HepG2 (cell line): ENCODE results near the gene ZNF705A. TPM values are rescaled to one million over a fixed set of nuclear protein-coding genes. Genes with fewer than 3 reads are reported as not detected.

Source experiments
- ATAC-seq: fragments of 200-7000 bp; cut with Tn5 transposase; 3 replicates; pipeline ENCODE4 v1.9.1; 2020; ENCODE audit warnings: mild to moderate bottlenecking, moderate library complexity
- Bru-seq: library from RNA; stranded (reverse); fragments of 400-500 nt; gene quantifications from one replicate; lab custom pipeline; 2021; lab: Mats Ljungman, UMichigan
- BruChase-seq, 2 experiments: library from RNA; stranded (reverse); fragments of 400-500 nt; gene quantifications; one replicate each; lab custom pipeline; 2021; lab: Mats Ljungman, UMichigan
- BruUV-seq: library from RNA; stranded (reverse); fragments of 400-500 nt; replicated peaks from 2 replicates; lab custom pipeline; 2021; lab: Mats Ljungman, UMichigan
- CTCF ChIA-PET: fragments of 300-600 bp; formaldehyde crosslinking; extraction: SDS; loops from one replicate; lab custom pipeline; 2021; ENCODE audit warnings: low total read pairs, inconsistent platforms, low intra/inter-chr PET ratio; lab: Yijun Ruan, JAX
- POLR2A ChIA-PET: fragments of 350-600 bp; sonication (Branson Sonifier 250); formaldehyde crosslinking; loops from one replicate; lab custom pipeline; 2020; ENCODE audit warnings: antibody characterized with exemption, inconsistent platforms; lab: Yijun Ruan, JAX
- DNase-seq: peaks from one replicate; pipeline ENCODE4 v3.0.0-alpha.2; 2015; ENCODE audit warnings: low spot score
- FAIRE-seq: peaks from 3 replicates; lab custom pipeline; 2011; peaks lifted over from hg19 to GRCh38; lab: Jason Lieb, UNC
- H2AFZ ChIP-seq: one replicate; pipeline ENCODE4 v1.6.1; 2011; ENCODE audit warnings: low read length, inconsistent platforms
- H3K27ac ChIP-seq: fragments of 300-600 bp; 3 replicates; pipeline ENCODE4 v1.8.0; 2011; ENCODE audit warnings: mixed run types, mild to moderate bottlenecking, mixed read lengths, low read length, inconsistent platforms; ENCODE audit not compliant: insufficient read depth; ENCODE audit errors: extremely low read length
- H3K27me3 ChIP-seq, 2 experiments: fragments of 200-600 bp in 1 of 2; 2 replicates in 1 of 2; 3 replicates in 1 of 2; pipeline versions ENCODE4 v1.6.0 to v1.8.0; 2011; ENCODE audit warnings: low read length in 2 of 2, mild to moderate bottlenecking in 2 of 2, moderate library complexity in 2 of 2, inconsistent platforms in 1 of 2; ENCODE audit not compliant: insufficient read depth in 2 of 2, control insufficient read depth in 1 of 2
- H3K36me3 ChIP-seq, 2 experiments: fragments of 200-600 bp in 1 of 2; replicated peaks in 1 of 2; 2 replicates in 1 of 2; 3 replicates in 1 of 2; pipeline versions ENCODE4 v1.5.1 to v1.8.0; 2011; ENCODE audit warnings: low read length in 2 of 2, inconsistent platforms in 1 of 2; ENCODE audit not compliant: insufficient read depth in 2 of 2, control insufficient read depth in 1 of 2
- H3K4me1 ChIP-seq: 2 replicates; pipeline ENCODE4 v1.5.1; 2012; ENCODE audit warnings: low read length, inconsistent platforms; ENCODE audit not compliant: insufficient read depth
- H3K4me2 ChIP-seq: 2 replicates; pipeline ENCODE4 v1.6.0; 2011; ENCODE audit warnings: low read depth, low read length, inconsistent platforms
- H3K4me3 ChIP-seq, 3 experiments: fragments of 200-600 bp in 1 of 3; sonication (generic), shearing (Covaris generic) in 1 of 3; replicated peaks in 1 of 3; 2 replicates each; pipeline ENCODE4 v1.5.1; 2011 to 2016; ENCODE audit warnings: low read length in 3 of 3, inconsistent platforms in 2 of 3, low read depth in 2 of 3, mild to moderate bottlenecking in 2 of 3, control low read depth in 1 of 3, mixed read lengths in 1 of 3; ENCODE audit not compliant: insufficient read depth in 1 of 3
- H3K79me2 ChIP-seq: one replicate; pipeline ENCODE4 v1.6.1; 2011; ENCODE audit warnings: low read length, inconsistent platforms; ENCODE audit not compliant: insufficient read depth
- H3K9ac ChIP-seq: 2 replicates; pipeline ENCODE4 v1.6.0; 2011; ENCODE audit warnings: mild to moderate bottlenecking, low read depth, low read length, inconsistent platforms; ENCODE audit not compliant: insufficient read depth
- H3K9me3 ChIP-seq: 2 replicates; pipeline ENCODE4 v1.5.1; 2012; ENCODE audit warnings: mild to moderate bottlenecking, low read length
- H4K20me1 ChIP-seq: 2 replicates; pipeline ENCODE4 v1.6.0; 2011; ENCODE audit warnings: inconsistent platforms, mild to moderate bottlenecking, low read length, moderate library complexity; ENCODE audit not compliant: insufficient read depth
- ATF3 ChIP-seq: sonication (generic); formaldehyde crosslinking; IDR thresholded peaks from 2 replicates; pipeline ENCODE4 v1.4.0; 2020; ENCODE audit warnings: missing genetic modification reagents
- CBX2 ChIP-seq, 2 experiments: fragments of 200-600 bp in 1 of 2; sonication (generic); formaldehyde crosslinking in 1 of 2; IDR thresholded peaks; 2 replicates each; pipeline versions ENCODE4 v1.7.0 to v1.8.1; 2018 to 2022; ENCODE audit warnings: low read depth in 2 of 2, low read length in 1 of 2, mild to moderate bottlenecking in 1 of 2, missing genetic modification reagents in 1 of 2
- NFE2L2 ChIP-seq: fragments of 150-350 bp; IDR thresholded peaks from 2 replicates; pipeline ENCODE4 v1.6.1; 2014; ENCODE audit warnings: low read length
- PCBP2 ChIP-seq: fragments of 200-400 bp; formaldehyde crosslinking; optimal IDR thresholded peaks from 2 replicates; pipeline ENCODE3; 2018; ENCODE audit warnings: low read length, low read depth; ENCODE audit not compliant: poor library complexity, severe bottlenecking
- TFAP4 ChIP-seq: sonication (generic); IDR thresholded peaks from 2 replicates; pipeline ENCODE4 v1.6.1; 2016; ENCODE audit warnings: low read depth, borderline replicate concordance
- ZKSCAN5 ChIP-seq: sonication (generic); formaldehyde crosslinking; IDR thresholded peaks from 2 replicates; pipeline ENCODE4 v1.5.1; 2020; ENCODE audit warnings: mild to moderate bottlenecking, missing genetic modification reagents
- ZNF431 ChIP-seq: sonication (generic); formaldehyde crosslinking; IDR thresholded peaks from 2 replicates; pipeline ENCODE4 v1.9.0; 2022; ENCODE audit warnings: missing genetic modification reagents, low read depth, mild to moderate bottlenecking, borderline replicate concordance
- ZNF724P ChIP-seq: sonication (generic); formaldehyde crosslinking; IDR thresholded peaks from 2 replicates; pipeline ENCODE4 v1.8.0; 2022; ENCODE audit warnings: missing genetic modification reagents, borderline replicate concordance
- WGBS: methylation state at CpG from one replicate; pipeline ENCODE4 v1.1.6; 2017; ENCODE audit warnings: low lambda C conversion rate; 5-methylcytosine and 5-hydroxymethylcytosine counted together
- in situ Hi-C: cut with HindIII; loops from 2 replicates; pipeline ENCODE4 v1.10.0; 2017; ENCODE audit warnings: low pct_unique_long_range_greater_than_20kb; ENCODE audit not compliant: extremely low pct_ligation_motif_present
- intact Hi-C: fragments of 100-400 bp; cut with micrococcal nuclease; formaldehyde crosslinking; loops from one replicate; pipeline ENCODE4 v1.10.0; 2022; ENCODE audit not compliant: unreplicated experiment
- long read RNA-seq, 2 experiments: library from RNA in 1 of 2; library from polyadenylated mRNA in 1 of 2; stranded (forward) in 1 of 2; unstranded in 1 of 2; transcript quantifications; one replicate each; pipeline ENCODE4 v2.0.0, GENCODE V29; 2019 to 2022
- polyA minus RNA-seq, 3 experiments: library from RNA; depleted of rRNA, polyadenylated mRNA; stranded (reverse); fragments of >200 nt; gene quantifications; 2 replicates each; pipeline ENCODE4 v1.2.3, GENCODE V29; 2011; ENCODE audit warnings: low replicate concordance in 1 of 3
- polyA plus RNA-seq, 8 experiments: library from polyadenylated mRNA; depleted of rRNA in 3 of 8; stranded (reverse) in 7 of 8; unstranded in 1 of 8; fragments of >200 nt; fragmentation: Illumina TruSeq in 4 of 8; extraction: Trizol in 4 of 8; gene quantifications; 2 replicates each; pipeline versions ENCODE4 v1.2.1 to v1.2.3, GENCODE V29; 2011 to 2016; ENCODE audit warnings: low read depth in 4 of 8, missing spikeins in 1 of 8, mixed read lengths in 1 of 8; ENCODE audit not compliant: insufficient read depth in 1 of 8
- total RNA-seq, 5 experiments: library from RNA; depleted of rRNA; stranded (reverse); fragments of >200 nt; fragmentation: Illumina TruSeq; extraction: Trizol; gene quantifications; 2 replicates each; pipeline ENCODE4 v1.2.3, GENCODE V29; 2016; ENCODE audit warnings: low read depth in 1 of 5

ZNF705A gene
- total RNA-seq (2016; rRNA removed; fragmentation: Illumina TruSeq; extraction: Trizol) (not detected in 2 replicates), polyA plus RNA-seq (2011; rRNA removed) (not detected in 2 replicates), polyA minus RNA-seq (2011; rRNA and poly(A)+ RNA removed; ENCODE audit: low replicate concordance) (not detected in 2 replicates), Bru-seq, nascent RNA (not detected), BruChase-seq, experiment 1, labeled RNA remaining after a 6-hour chase (not detected), BruChase-seq, experiment 2, labeled RNA remaining after a 2-hour chase (not detected)
- not detected in 2 replicates for total RNA-seq (2016; cell fraction: cytosol; rRNA removed; fragmentation: Illumina TruSeq; extraction: Trizol; ENCODE audit: low read depth)
- not detected in 2 replicates for total RNA-seq (2016; cell fraction: insoluble cytoplasmic fraction; rRNA removed; fragmentation: Illumina TruSeq; extraction: Trizol)
- not detected in 2 replicates for total RNA-seq (2016; cell fraction: membrane; rRNA removed; fragmentation: Illumina TruSeq; extraction: Trizol)
- 0.13 TPM in 1 of 2 replicates, not detected in the other for total RNA-seq (2016; cell fraction: nucleus; rRNA removed; fragmentation: Illumina TruSeq; extraction: Trizol)
- polyA plus RNA-seq (2011; cell fraction: cytosol; rRNA removed) = not detected in 2 replicates
- not detected in 2 replicates for polyA plus RNA-seq (2011; cell fraction: nucleus; rRNA removed)
- 0.04 TPM in 1 of 2 replicates, not detected in the other for polyA plus RNA-seq (2012)
- polyA plus RNA-seq (2016; cell fraction: cytosol; fragmentation: Illumina TruSeq; extraction: Trizol; ENCODE audit: low read depth) = not detected in 2 replicates
- not detected in 2 replicates for polyA plus RNA-seq (2016; cell fraction: insoluble cytoplasmic fraction; fragmentation: Illumina TruSeq; extraction: Trizol; ENCODE audit: low read depth)
- polyA plus RNA-seq (2016; cell fraction: membrane; fragmentation: Illumina TruSeq; extraction: Trizol; ENCODE audit: low read depth) = not detected in 2 replicates
- not detected in 2 replicates for polyA plus RNA-seq (2016; cell fraction: nucleus; fragmentation: Illumina TruSeq; extraction: Trizol; ENCODE audit: insufficient read depth, low read depth)
- polyA minus RNA-seq (2011; cell fraction: cytosol; rRNA and poly(A)+ RNA removed) = not detected in 2 replicates
- not detected in 2 replicates for polyA minus RNA-seq (2011; cell fraction: nucleus; rRNA and poly(A)+ RNA removed)
- long read RNA-seq, experiment 1 = 0 reads
- long read RNA-seq, experiment 2 = 0 reads

DNA sequence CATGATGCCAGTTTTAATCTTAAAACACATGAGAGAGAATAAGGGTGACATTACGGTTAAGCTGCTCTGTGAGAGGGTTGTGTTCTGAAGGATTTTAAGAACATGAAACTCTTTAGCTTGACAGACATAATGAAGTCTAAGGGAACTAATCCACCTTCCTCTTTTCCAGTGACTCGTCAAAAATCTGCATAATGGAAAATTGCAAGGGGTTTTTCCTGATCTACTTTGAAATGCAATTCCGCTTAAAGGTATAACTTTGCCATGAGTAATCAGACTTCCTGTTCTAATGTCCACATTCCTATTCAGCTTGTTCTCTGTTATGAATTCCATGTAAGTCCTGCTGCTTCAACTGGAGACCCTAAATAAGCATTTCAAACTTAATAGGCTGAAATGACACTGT is at the start of gene ZNF705A:
ZNF705A (plus strand) TSS at position 171 of the 400 bp plus-strand sequence. CDS start 15,611 bp downstream, outside the sequence.
- no TSS peak for BruUV-seq
- Histone ChIP-seq H3K27ac (no peak within 1 kb of the TSS), H3K4me2 (no peak within 1 kb of the TSS), H3K9ac (no peak within 1 kb of the TSS), H3K9me3 (no peaks in the 10 kb centered on the region), H3K4me3 (no peak within 1 kb of the TSS), H3K4me1 (no peaks in the 10 kb centered on the region), H3K36me3 (no peaks in the 10 kb centered on the region), H3K27me3 (no peaks in the 10 kb centered on the region; a peak in 1 of 5 replicates), H4K20me1 (no peaks in the 10 kb centered on the region), H3K79me2 (no peaks in the 10 kb centered on the region), H2AFZ (no peak within 1 kb of the TSS)
- ChIA-PET POLR2A (no interaction called here), CTCF (no interaction called here)
- FAIRE-seq (no peak), ATAC-seq (no peak), DNase-seq (peak; percentile 29)
- intact Hi-C loops (no loop called here), in situ Hi-C loops (no loop called here)
- WGBS = 44% methylated on average over 3 of the region's 3 CpGs
- TF ChIP-seq TFAP4 (no peak), PCBP2 (no peak), ZNF431 (CRISPR knock-in tag) (no peak), CBX2 (IDR thresholded peaks at IDR 0.05; ENCODE audit: low read depth, low read length) (no peak), CBX2 (CRISPR knock-in tag; IDR thresholded peaks at IDR 0.05; ENCODE audit: low read depth) (no peak), ZKSCAN5 (no peak), NFE2L2 (0 out of 2 replicates have a peak, but pooled peaks have one; percentile 17), ATF3 (no peak), ZNF724P (CRISPR knock-in tag) (no peak)
